Tibial nerve (tissue), 4 donors: ENCODE measurements around the gene NRXN3. TPM values are rescaled to one million over a fixed set of nuclear protein-coding genes. Genes with fewer than 3 reads are reported as not detected.

ENCODE experiments used
- DNase-seq, 2 donors: peaks; one replicate each; pipeline ENCODE4 v3.0.0-alpha.2; 2019; ENCODE audit warnings: low spot score in 2 of 2
- H3K27ac ChIP-seq, 4 donors: fragments of 200-600 bp; sonication (generic) in 3 of 4; one replicate each; pipeline ENCODE4 v1.5.1; 2017 to 2019; ENCODE audit warnings: mild to moderate bottlenecking in 1 of 4
- H3K27me3 ChIP-seq, 2 donors: fragments of 200-600 bp; sonication (generic) in 1 of 2; one replicate each; pipeline versions ENCODE4 v1.5.1 to v1.6.0; 2017 to 2019
- H3K36me3 ChIP-seq, 3 donors: fragments of 200-600 bp; sonication (generic); one replicate each; pipeline ENCODE4 v1.5.1; 2018 to 2019
- H3K4me1 ChIP-seq, 4 donors: fragments of 200-600 bp; sonication (generic) in 3 of 4; one replicate each; pipeline ENCODE4 v1.5.1; 2017 to 2019
- H3K4me3 ChIP-seq, 4 donors: fragments of 200-600 bp; sonication (generic) in 3 of 4; one replicate each; pipeline ENCODE4 v1.5.1; 2017 to 2019; ENCODE audit warnings: mild to moderate bottlenecking in 1 of 4, moderate library complexity in 1 of 4
- H3K9me3 ChIP-seq, 4 donors: fragments of 200-600 bp; sonication (generic) in 3 of 4; one replicate each; pipeline ENCODE4 v1.5.1; 2017 to 2019
- EP300 ChIP-seq, 2 donors: sonication (generic); formaldehyde crosslinking; IDR thresholded peaks; one replicate each; pipeline ENCODE4 v1.6.1; 2017; ENCODE audit warnings: antibody characterized with exemption in 2 of 2, mild to moderate bottlenecking in 1 of 2
- POLR2A ChIP-seq, 2 donors: fragments of 450-650 bp; IDR thresholded peaks; one replicate each; pipeline ENCODE4 v1.6.1; 2017; ENCODE audit warnings: antibody characterized with exemption in 2 of 2, mild to moderate bottlenecking in 2 of 2, moderate library complexity in 2 of 2
- WGBS, 2 donors: methylation state at CpG; one replicate each; pipeline ENCODE4 v1.1.5; 2018; 5-methylcytosine and 5-hydroxymethylcytosine counted together
- total RNA-seq, 4 donors: library from RNA; depleted of rRNA; stranded (reverse); fragments of >200 nt; gene quantifications; one replicate each; pipeline ENCODE4 v1.1.0, GENCODE V29; 2016
- TF ChIP-seq, protein P1 (sequence below), 5 experiments: fragments of 200-600 bp in 3 of 5; fragments of 450-650 bp in 2 of 5; sonication (generic) in 3 of 5; IDR thresholded peaks; one replicate each; pipeline ENCODE4 v1.5.1; 2016 to 2019; ENCODE audit warnings: antibody characterized with exemption in 5 of 5, mild to moderate bottlenecking in 3 of 5, moderate library complexity in 2 of 5

Gene NRXN3
- total RNA-seq, 4 donors from 2014 or later, result 16.7 to 52.2 (median 19.7) TPM

- H3K4me1 ChIP-seq, result no peaks in the 10 kb centered on the region
- WGBS, 2 donors, result 86 to 93% methylated on average over 4 of the region's 4 CpGs
- no peak overlapping the region for H3K27ac ChIP-seq
- no peaks in the 10 kb centered on the region for H3K27me3 ChIP-seq
- H3K4me3 ChIP-seq, result no peak overlapping the region
- no peak for DNase-seq
- H3K36me3 ChIP-seq, result no peaks in the 10 kb centered on the region
- H3K9me3 ChIP-seq, result no peaks in the 10 kb centered on the region
- TF ChIP-seq POLR2A (IDR thresholded peaks at IDR 0.05), result no peak
Observed at GRCh38 chr14:79199217-79199616, 1029.0 kb downstream of the NRXN3 start.

DNA sequence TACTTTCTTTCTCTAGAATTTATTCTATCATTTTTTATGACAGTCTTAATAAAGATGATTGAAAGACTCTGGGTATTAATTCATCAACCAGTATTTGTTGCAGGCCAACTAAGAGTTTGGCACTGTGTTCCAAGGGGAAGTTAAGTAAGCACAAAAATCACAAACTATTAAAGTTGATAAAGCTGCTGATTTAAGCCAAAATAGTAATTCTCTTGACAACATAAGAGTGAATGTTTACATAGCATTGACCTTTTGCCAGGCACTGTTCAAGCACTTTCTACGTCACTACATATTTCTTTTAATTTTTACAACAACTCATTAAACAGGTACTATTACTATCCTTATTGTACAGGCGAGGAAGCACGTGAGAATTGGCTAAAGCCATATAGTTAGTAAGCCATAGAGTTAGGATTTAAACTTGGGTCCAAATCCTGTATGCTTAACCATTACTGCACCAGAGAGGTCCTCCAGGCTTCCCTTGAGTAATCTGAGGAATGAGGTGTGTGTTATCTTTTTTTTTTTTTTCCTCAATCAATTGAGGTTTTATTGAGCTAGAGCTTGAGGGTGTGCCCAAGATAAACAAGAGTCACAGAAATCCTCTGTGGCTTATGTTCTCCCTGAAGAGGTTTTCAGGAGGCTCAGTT is 1031.5 kb downstream of the NRXN3 start:
- no peaks in the 10 kb centered on the region for H3K9me3 ChIP-seq
- H3K4me3 ChIP-seq, result no peak overlapping the region
- TF ChIP-seq, protein P1, sequence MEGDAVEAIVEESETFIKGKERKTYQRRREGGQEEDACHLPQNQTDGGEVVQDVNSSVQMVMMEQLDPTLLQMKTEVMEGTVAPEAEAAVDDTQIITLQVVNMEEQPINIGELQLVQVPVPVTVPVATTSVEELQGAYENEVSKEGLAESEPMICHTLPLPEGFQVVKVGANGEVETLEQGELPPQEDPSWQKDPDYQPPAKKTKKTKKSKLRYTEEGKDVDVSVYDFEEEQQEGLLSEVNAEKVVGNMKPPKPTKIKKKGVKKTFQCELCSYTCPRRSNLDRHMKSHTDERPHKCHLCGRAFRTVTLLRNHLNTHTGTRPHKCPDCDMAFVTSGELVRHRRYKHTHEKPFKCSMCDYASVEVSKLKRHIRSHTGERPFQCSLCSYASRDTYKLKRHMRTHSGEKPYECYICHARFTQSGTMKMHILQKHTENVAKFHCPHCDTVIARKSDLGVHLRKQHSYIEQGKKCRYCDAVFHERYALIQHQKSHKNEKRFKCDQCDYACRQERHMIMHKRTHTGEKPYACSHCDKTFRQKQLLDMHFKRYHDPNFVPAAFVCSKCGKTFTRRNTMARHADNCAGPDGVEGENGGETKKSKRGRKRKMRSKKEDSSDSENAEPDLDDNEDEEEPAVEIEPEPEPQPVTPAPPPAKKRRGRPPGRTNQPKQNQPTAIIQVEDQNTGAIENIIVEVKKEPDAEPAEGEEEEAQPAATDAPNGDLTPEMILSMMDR (IDR thresholded peaks at IDR 0.05), result no peak
- TF ChIP-seq EP300 (IDR thresholded peaks at IDR 0.05) (no peak), POLR2A (IDR thresholded peaks at IDR 0.05) (no peak)
- H3K27ac ChIP-seq, result no peak overlapping the region
- no peaks in the 10 kb centered on the region for H3K4me1 ChIP-seq
- WGBS, 2 donors, result 64 to 65% methylated on average over 3 of the region's 3 CpGs
- DNase-seq, result no peak
- H3K27me3 ChIP-seq, result no peaks in the 10 kb centered on the region
- H3K36me3 ChIP-seq, result no peaks in the 10 kb centered on the region

GRCh38 chr14:79204591-79204990 is 1034.4 kb downstream of the NRXN3 start:
- TF ChIP-seq EP300 (IDR thresholded peaks at IDR 0.05) (no peak), POLR2A (IDR thresholded peaks at IDR 0.05) (no peak)
- TF ChIP-seq, protein P1 (IDR thresholded peaks at IDR 0.05), result no peak
- H3K4me1 ChIP-seq, result no peaks in the 10 kb centered on the region
- no peaks in the 10 kb centered on the region for H3K27me3 ChIP-seq
- no peak for DNase-seq
- H3K36me3 ChIP-seq, result no peaks in the 10 kb centered on the region
- no peaks in the 10 kb centered on the region for H3K9me3 ChIP-seq
- no peak overlapping the region for H3K27ac ChIP-seq
- no peak overlapping the region for H3K4me3 ChIP-seq

GRCh38 chr14:79209418-79209817 is 1039.2 kb downstream of the NRXN3 start:
- Histone ChIP-seq H3K4me3 (no peak overlapping the region), H3K4me1 (no peaks in the 10 kb centered on the region), H3K36me3 (no peaks in the 10 kb centered on the region), H3K27ac (no peak overlapping the region), H3K27me3 (no peaks in the 10 kb centered on the region), H3K9me3 (no peaks in the 10 kb centered on the region)
- WGBS, 2 donors, result 68 to 78% methylated on average over 2 of the region's 2 CpGs
- TF ChIP-seq EP300 (IDR thresholded peaks at IDR 0.05) (no peak), POLR2A (IDR thresholded peaks at IDR 0.05) (no peak)
- TF ChIP-seq, protein P1 (IDR thresholded peaks at IDR 0.05), result no peak
- no peak for DNase-seq

GRCh38 chr14:79225815-79226214 is 1055.6 kb downstream of the NRXN3 start:
- Histone ChIP-seq H3K36me3 (no peaks in the 10 kb centered on the region), H3K27me3 (no peaks in the 10 kb centered on the region), H3K27ac (no peak overlapping the region), H3K9me3 (peaks cover 0 to 10% (median 0%) of the 10 kb centered on the region in 4 donors), H3K4me3 (no peak overlapping the region), H3K4me1 (no peaks in the 10 kb centered on the region)
- WGBS, 2 donors, result 61 to 65% methylated on average over 3 of the region's 3 CpGs
- TF ChIP-seq, protein P1 (IDR thresholded peaks at IDR 0.05), result no peak
- TF ChIP-seq POLR2A (IDR thresholded peaks at IDR 0.05) (no peak), EP300 (IDR thresholded peaks at IDR 0.05) (no peak)
- no peak for DNase-seq
